ENCODE data around the gene PSMB2. TPM values are rescaled to one million over a fixed set of nuclear protein-coding genes. Genes with fewer than 3 reads are reported as not detected.

The PSMB2 gene
- total RNA-seq, 3 donors from 2014 or later, result 169 to 196 (median 191) TPM

DNA sequence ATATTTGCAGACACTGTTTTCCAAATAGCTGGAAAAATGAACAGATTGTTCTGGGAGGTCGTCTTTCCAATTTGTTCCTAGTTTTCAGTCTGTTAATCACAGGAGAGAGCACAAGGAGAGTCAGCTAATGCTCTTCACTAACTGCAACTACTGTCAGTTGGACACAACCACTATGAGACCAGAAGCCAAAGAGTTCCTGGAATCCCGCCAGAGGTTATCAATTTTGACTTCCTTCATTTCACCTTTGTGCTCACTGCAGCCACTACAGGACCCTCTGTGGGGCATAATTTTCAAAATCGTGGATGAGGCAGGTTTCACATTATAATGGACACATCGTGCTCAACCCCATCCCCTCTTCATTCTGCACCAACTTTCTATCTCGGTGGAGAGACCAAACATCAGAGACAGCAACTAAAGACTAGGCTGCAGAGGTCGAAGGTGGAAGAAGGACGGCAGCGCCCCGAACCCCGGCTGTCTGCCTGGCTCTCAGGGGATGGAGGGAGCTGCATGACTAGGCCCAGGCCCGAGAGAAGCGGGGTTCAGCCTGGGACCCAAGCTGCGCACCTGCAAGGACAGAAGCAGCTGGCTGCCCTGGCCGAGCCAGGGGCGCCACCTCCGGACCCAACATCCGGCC lies 84.7 kb downstream of the PSMB2 start:
- Mint-ChIP-seq H3K4me1 (ENCODE audit: low read depth) (peaks cover 48% of the 10 kb centered on the region), H3K9me3 (no peaks in the 10 kb centered on the region), H3K36me3 (ENCODE audit: insufficient read depth) (peaks cover 15% of the 10 kb centered on the region), H3K27me3 (ENCODE audit: low read depth) (no peaks in the 10 kb centered on the region), H3K4me3 (peak overlapping the region; percentile 98)
- no peak for DNase-seq
- peak in 1 of 2 donors; percentile 0 for ATAC-seq

DNA sequence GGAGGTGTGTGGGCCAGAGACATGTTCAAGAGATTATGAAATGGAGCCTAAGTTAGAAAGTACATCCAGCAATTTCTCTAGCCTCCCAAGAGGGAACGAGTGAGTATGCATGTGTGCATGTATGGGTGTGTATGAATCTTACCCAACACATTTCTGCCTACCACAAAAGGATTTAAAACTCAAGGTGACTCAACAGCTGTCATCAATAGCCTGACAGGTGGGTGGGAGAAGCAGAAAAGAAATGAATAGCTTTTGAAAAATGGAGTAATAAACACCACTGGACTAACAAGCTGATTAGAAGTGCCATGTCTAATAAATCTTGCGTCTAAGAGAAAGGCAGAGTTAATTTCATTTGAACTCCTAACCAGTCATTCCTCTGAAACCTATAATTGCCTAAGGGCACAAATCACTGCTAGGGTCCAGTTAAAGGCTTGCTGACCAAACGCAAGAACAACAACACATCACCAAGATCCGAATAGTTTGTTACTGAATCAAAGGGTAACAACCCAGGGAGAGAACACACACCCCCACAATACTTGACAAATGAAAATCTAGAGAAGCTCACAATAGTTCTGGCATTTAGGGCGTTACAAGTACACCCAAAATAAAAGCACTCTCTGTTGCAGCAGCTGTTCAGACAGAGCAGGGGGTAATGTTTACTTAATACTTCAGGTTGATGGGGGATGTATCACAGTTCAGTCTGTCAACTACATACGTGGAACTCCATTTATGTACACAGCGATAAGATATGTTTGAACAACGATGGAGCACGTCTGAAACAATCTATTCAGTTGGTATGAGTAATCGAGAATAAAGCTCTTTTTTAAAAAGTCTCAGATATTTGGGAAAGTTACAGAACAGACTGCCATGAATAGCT lies 85.5 kb downstream of the PSMB2 start:
- DNase-seq (no peak), ATAC-seq (peak; percentile 21 to 34)
- Mint-ChIP-seq H3K4me3 (peak overlapping the region; percentile 98), H3K4me1 (ENCODE audit: low read depth) (peaks cover 43% of the 10 kb centered on the region), H3K9me3 (no peaks in the 10 kb centered on the region), H3K36me3 (ENCODE audit: insufficient read depth) (peaks cover 15% of the 10 kb centered on the region), H3K27me3 (ENCODE audit: low read depth) (no peaks in the 10 kb centered on the region)

DNA sequence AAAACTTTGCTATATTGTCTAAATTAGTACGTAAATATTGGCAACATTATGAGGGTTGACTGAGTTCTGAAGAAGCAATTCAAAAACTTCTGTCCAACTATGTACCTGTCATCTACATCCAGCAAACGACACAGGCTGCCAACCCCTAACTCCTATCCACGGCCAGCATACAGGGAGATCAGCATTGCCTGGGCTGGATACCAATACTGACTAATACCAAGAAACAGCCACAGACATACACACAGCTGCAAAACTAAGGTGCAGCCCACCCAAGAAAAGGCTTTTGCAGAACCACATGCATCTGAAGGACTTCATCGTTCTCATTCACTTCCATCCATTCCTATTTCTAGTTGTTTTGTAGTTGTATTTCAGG lies 86.1 kb downstream of the PSMB2 start:
- no peaks in the 10 kb centered on the region for H3K27me3 Mint-ChIP-seq (ENCODE audit: low read depth)
- DNase-seq (no peak), ATAC-seq (no peak)
- peak overlapping the region; percentile 98 for H3K4me3 Mint-ChIP-seq
- peaks cover 15% of the 10 kb centered on the region for H3K36me3 Mint-ChIP-seq (ENCODE audit: insufficient read depth)
- no peaks in the 10 kb centered on the region for H3K9me3 Mint-ChIP-seq
- peaks cover 43% of the 10 kb centered on the region for H3K4me1 Mint-ChIP-seq (ENCODE audit: low read depth)

DNA sequence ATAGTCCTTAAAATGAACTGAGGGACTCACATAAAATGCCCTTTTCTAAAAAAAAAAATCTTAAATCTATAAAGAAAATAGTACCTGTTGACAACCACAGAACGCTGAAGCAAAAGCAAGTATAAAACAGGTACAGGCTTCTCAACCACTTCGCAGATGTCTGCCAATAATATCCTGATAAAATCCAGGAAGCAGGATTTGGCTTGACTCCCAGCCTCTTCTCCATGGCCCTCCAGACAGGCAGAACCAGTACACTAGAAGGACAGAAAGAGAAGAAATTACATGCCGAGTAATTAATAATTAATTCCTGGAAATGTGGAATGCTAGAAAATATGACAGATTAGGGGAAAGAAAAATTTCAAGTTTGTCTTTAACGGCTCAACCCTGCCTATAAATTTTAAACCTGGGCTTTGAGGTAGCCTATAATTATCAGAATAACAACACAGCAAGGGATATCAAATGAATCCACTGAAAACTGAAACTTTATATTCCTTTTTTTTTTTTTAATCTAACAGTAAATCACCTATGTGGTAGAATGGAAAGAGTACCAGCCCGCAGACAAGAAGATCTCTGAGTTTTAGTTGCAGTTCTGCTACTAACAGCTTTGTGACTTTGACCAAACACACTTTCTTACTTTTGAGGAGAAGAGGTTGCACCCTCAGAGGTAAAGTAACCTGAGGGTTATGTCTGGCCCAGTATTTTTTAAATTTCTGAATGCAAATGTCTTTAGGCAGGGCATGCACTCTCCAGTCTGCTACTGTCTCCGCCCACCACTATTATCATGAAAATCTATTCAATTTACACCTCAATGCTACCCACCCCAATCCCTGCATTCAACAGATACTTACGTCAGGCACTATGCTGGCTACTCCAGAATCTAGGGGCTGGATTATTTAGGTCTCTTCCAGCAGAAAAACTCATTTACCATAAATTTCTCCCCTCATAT lies 86.8 kb downstream of the PSMB2 start:
- Mint-ChIP-seq H3K27me3 (ENCODE audit: low read depth) (no peaks in the 10 kb centered on the region), H3K36me3 (ENCODE audit: insufficient read depth) (peaks cover 19% of the 10 kb centered on the region), H3K4me3 (peak overlapping the region; percentile 98), H3K4me1 (ENCODE audit: low read depth) (peaks cover 46% of the 10 kb centered on the region), H3K9me3 (no peaks in the 10 kb centered on the region)
- DNase-seq (no peak), ATAC-seq (no peak)

DNA sequence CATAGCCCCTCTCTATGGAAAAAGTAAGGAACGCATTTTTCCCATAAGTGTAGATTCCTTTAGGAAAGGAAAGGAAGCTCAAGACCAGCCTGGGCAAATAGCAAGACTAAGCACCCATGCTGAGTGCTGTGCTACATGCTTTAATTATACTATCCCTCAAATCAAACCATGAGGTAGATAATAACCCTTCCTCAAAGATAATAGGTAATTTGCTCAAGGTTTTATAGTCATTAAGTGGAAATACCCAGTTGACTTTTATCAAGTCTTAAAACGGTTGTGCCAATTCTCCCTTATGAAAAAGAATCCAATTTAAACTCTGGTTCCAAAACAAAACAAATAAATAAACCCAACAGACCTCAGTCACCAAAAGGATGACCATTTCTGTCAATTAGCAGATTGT lies 87.5 kb downstream of the PSMB2 start:
- no peak for DNase-seq
- H3K36me3 Mint-ChIP-seq (ENCODE audit: insufficient read depth), result peaks cover 19% of the 10 kb centered on the region
- H3K9me3 Mint-ChIP-seq, result no peaks in the 10 kb centered on the region
- ATAC-seq, result no peak
- no peak overlapping the region for H3K4me3 Mint-ChIP-seq
- peaks cover 47% of the 10 kb centered on the region for H3K4me1 Mint-ChIP-seq (ENCODE audit: low read depth)
- H3K27me3 Mint-ChIP-seq (ENCODE audit: low read depth), result no peaks in the 10 kb centered on the region

Other genes with a start within 250 kb of the PSMB2 start
- 10 to 100 TPM; 16.4 to 19.2 (median 17.4) TPM for gene KIAA0319L, start 84.1 kb downstream of the PSMB2 start, total RNA-seq
- gene NCDN, start 83.7 kb downstream of the PSMB2 start, total RNA-seq, result 10 to 100 TPM; 60.6 to 61.8 (median 61.6) TPM
- gene TFAP2E, start 68.2 kb downstream of the PSMB2 start, total RNA-seq, result 1 to 10 TPM in 1 of 3 donors, under 1 TPM in 2; 0.55 to 1.3 (median 0.76) TPM
- gene C1orf216, start 77.4 kb upstream of the PSMB2 start, total RNA-seq, result 10 to 100 TPM; 19.5 to 20.6 (median 19.9) TPM
- 10 to 100 TPM; 34.6 to 39.2 (median 35.7) TPM for gene CLSPN, start 128.5 kb upstream of the PSMB2 start, total RNA-seq
- gene AGO4, start 166.5 kb upstream of the PSMB2 start, total RNA-seq, result 1 to 10 TPM; 1.9 to 3.1 (median 2.9) TPM
- gene AGO1, start 241.7 kb upstream of the PSMB2 start, total RNA-seq, result 10 to 100 TPM; 32.1 to 35.7 (median 33.7) TPM